Measurements from ENCODE around the gene PFN1. TPM values are rescaled to one million over a fixed set of nuclear protein-coding genes. Genes with fewer than 3 reads are reported as not detected.

PFN1 gene
- total RNA-seq, 1 donor from 2014 or later: 182 TPM

DNA sequence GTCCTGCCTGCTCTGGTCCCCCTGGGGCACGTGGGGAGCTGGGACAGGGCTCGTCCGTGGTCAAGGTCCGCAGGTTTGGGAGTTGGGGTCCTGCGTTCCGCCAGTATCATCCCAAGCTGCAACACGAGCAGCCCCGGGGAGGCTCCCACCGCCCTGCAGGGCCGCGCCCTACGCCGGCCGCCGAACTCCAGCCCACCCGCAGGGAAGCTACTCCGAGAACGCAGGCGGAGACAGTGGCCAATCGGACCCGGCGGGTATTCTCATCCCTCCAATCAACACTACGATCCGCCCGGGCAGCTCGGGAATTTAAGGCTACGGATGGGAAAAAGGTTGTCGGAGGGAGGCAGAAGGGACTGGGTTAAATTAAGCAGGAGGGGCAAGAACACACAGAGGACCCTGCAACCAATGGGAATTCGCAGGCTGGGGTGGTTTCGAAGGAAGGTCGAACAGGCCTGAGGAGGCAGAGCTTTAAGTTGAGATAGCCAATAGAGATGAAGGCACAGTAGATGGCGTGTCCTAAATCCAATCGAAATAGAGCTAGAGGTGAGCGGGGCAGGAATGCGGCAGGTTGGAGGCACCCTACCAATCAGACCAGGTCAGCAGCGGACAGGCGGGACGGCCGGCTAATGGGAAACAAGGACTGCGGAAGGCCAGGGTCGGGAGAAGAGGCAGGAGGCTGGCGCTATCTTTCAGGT, 18.7 kb upstream of the PFN1 start:
- H3K4me3 ChIP-seq: peak overlapping the region; percentile 90
- peak overlapping the region; percentile 98 for H3K27ac ChIP-seq (replicated peaks)
- TF ChIP-seq CTCF (IDR thresholded peaks at IDR 0.05; ENCODE audit: borderline replicate concordance): no peak
- H3K4me1 ChIP-seq: peaks cover 45% of the 10 kb centered on the region
- intact Hi-C loops (cut with micrococcal nuclease): no loop called here
- peaks cover 27% of the 10 kb centered on the region for H3K36me3 ChIP-seq
- no peaks in the 10 kb centered on the region for H3K27me3 ChIP-seq (ENCODE audit: low read depth)
- H3K9me3 ChIP-seq (replicated peaks): no peaks in the 10 kb centered on the region
- peak; percentile 98 for DNase-seq

- H3K27ac ChIP-seq (replicated peaks): peak overlapping the region; percentile 98
- H3K4me3 ChIP-seq: peak overlapping the region; percentile 90
- intact Hi-C loops (cut with micrococcal nuclease): no loop called here
- no peaks in the 10 kb centered on the region for H3K9me3 ChIP-seq (replicated peaks)
- H3K27me3 ChIP-seq (ENCODE audit: low read depth): no peaks in the 10 kb centered on the region
- peaks cover 42% of the 10 kb centered on the region for H3K4me1 ChIP-seq
- TF ChIP-seq CTCF (IDR thresholded peaks at IDR 0.05; ENCODE audit: borderline replicate concordance): no peak
- DNase-seq: no peak
- peaks cover 41% of the 10 kb centered on the region for H3K36me3 ChIP-seq
These were observed 17.1 kb upstream of the PFN1 start for GRCh38 chr17:4965311-4965986.

DNA sequence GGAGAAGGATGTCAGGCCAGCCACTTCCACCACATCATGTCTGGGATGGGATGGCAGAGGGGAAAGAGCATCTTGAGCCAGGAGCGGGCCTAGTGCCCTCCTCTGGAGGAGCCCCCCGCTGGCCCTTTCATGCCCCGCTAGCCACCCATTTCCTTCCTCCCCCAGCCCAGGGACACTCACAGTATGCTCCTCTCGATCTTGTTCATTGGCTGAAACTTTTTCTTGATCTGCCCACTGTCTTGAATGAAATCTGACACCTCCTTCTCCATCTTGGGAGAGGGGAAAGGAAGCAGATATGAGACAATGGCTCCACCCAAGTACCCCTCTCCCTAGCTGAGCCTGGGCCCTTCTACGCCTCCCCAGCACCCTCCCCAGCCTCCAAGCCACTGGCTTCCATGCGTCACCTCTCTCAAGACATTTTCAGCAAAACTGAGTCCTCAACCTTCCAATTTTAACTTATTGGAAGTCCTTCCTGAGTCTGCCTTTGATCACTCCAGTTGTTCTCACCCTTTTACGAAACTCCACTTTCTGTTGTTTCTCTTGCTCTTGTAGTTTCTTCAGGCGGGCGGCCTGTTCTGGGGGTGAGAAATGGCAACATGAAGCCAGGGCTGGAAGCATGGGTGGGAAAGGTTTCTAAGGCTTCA, 12.1 kb upstream of the PFN1 start:
- Histone ChIP-seq H3K9me3 (replicated peaks) (no peaks in the 10 kb centered on the region), H3K27ac (replicated peaks) (no peak overlapping the region), H3K4me3 (no peak overlapping the region), H3K27me3 (ENCODE audit: low read depth) (no peaks in the 10 kb centered on the region), H3K36me3 (peaks cover 56% of the 10 kb centered on the region), H3K4me1 (peaks cover 21% of the 10 kb centered on the region)
- no peak for DNase-seq
- no peak for TF ChIP-seq CTCF (IDR thresholded peaks at IDR 0.05; ENCODE audit: borderline replicate concordance)
- intact Hi-C loops (cut with micrococcal nuclease): no loop called here

DNA sequence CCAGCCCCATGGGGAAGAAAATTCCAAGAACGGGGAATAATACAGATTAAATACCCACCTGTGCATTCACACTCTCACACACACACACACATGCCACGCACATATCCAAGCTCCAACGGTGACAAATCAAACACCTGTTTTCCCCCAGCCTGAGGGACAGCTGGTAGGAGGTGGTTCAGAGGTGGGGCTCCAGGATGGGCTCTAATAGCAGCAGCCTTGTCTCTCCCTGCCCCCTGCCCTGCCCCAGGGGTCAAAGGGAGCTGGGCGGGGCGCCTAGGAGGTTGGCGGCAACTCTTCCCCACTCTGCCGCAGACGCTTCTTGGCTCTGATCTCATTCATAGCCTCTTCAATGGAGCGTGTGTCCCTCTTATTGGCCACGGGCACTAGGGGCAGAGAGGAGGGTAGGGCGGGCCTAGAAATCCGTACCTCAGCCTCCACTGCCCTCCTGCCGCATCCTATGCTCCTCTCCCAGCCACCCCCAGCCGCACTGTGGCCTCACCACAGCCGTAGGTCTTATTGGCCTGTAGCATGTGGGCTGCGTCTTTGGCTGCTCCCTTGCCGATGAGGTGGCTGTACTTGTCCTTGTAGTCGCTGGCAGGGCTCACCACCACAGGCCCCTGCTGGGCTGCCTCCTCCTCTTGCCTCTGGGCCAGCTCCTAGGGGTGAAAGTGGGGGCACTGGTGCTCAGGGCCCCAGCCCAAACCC, 11.1 kb upstream of the PFN1 start:
- TF ChIP-seq CTCF (IDR thresholded peaks at IDR 0.05; ENCODE audit: borderline replicate concordance): no peak
- Histone ChIP-seq H3K9me3 (replicated peaks) (no peaks in the 10 kb centered on the region), H3K4me3 (no peak overlapping the region), H3K4me1 (peaks cover 17% of the 10 kb centered on the region), H3K27ac (replicated peaks) (no peak overlapping the region), H3K27me3 (ENCODE audit: low read depth) (no peaks in the 10 kb centered on the region), H3K36me3 (peaks cover 53% of the 10 kb centered on the region)
- intact Hi-C loops (cut with micrococcal nuclease): no loop called here
- no peak for DNase-seq

- peak overlapping the region; percentile 58 for H3K27ac ChIP-seq (replicated peaks)
- H3K4me3 ChIP-seq: no peak overlapping the region
- peaks cover 52% of the 10 kb centered on the region for H3K36me3 ChIP-seq
These were observed 9.8 kb upstream of the PFN1 start for GRCh38 chr17:4958102-4958501.

More at GRCh38 chr17:4958102-4958501, 9.8 kb upstream of the PFN1 start:
- DNase-seq: no peak
- TF ChIP-seq CTCF (IDR thresholded peaks at IDR 0.05; ENCODE audit: borderline replicate concordance): no peak
- no peaks in the 10 kb centered on the region for H3K27me3 ChIP-seq (ENCODE audit: low read depth)
- H3K9me3 ChIP-seq (replicated peaks): no peaks in the 10 kb centered on the region
- peaks cover 26% of the 10 kb centered on the region for H3K4me1 ChIP-seq
- intact Hi-C loops (cut with micrococcal nuclease): no loop called here
